Stimulated activated CD8-positive, alpha-beta memory T cell treated with anti-CD3 and anti-CD28 coated beads, Interleukin-15, amount 100 ng/mL, for 1 hour (primary cell): Measurements from ENCODE around the gene ADNP.
A peak's percentile ranks its signal among the peaks of the same experiment; 100 is the strongest.

ENCODE experiments used
- DNase-seq: peaks from one replicate; pipeline ENCODE4 v3.0.0-alpha.2; 2020; ENCODE audit warnings: low read depth

ADNP gene

DNA sequence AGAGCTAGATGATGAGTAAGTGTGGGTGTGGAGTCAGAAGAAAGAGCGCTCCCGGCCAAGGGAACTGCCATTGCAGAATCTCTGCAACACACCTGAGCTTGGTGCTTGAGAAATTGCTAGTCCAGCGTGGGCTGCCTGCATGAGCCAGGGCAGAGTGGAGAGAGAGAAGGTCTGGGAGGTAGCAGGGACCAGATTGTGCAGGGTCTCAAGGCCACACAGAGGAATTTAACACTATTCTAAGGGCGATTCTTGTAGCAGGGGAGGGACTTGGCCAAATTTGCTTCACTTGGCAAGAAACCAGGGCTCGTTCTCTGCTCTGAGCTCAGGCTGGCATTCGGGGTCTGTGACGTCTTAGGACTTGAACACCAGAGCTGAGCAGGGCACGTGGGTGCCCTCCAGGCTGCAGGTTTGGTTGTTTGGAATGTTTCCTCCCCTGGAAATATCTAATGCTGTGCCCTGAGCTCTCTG is 82.9 kb downstream of the ADNP start:
- DNase-seq, result no peak

DNA sequence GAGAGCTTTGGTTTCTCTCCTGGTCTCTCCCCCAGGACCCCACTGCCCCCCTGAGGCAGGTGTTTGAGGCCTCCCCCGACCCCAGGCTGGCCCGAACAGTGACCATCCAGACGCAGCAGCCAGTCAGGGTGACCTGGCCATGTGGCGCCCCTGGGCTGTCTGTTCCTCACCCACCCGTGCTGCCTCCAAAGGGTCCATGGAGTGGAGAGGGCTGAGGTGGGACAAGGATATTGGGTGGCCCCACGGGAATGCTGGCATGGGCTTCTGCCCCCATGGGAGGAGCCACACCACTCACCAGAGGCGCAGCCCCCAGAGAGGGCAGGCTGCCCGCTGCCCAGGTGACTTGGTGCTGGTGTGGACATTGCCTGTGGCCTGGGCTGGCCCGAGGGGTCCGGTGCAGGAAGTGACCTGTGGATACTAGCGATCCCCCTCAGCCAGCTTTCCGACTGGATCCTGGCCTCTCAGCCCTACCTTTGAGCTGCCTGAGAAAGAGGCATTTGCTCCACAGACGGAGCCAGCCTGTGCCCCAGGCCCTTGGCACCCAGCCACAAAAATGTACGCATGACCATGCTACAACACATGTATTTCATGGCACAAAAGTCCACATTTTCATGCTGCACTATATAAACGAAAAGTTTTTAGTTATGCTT is 85.5 kb downstream of the ADNP start:
- no peak for DNase-seq

DNA sequence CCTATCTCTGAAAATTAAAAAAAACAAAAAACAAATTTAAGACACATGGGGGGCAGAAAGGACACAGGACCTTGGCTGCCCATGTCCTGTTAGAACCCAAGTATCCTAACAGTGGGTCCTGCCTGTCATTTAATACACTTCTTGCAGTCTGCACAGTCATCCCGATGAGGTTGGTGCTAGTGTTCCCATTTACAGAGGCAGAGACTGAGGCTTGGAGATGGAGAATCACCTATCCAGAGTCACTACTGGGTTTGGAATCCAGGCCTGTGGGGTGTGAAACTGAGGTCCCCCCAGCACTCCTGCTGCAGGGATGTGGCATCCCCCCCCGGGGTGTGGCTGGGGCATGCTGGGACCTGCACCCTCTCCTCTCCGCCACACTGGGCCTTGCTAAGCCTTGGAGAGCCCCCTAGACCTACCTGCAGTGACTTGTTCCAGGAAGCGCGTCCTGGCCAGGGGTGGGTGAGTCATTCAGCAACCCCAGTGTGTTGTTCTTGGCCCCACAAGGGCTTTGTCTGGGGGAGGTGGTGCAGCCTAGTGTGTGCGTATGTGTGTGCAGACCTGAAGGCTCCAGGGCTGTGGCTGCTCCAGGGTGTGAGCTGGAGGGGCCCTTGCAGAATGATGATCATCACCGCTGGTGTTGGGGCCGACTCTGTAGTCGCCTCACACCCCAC is 86.7 kb downstream of the ADNP start:
- DNase-seq, result peak; percentile 5

GRCh38 chr20:50843331-50844276 is 87.6 kb downstream of the ADNP start:
- DNase-seq, result no peak

GRCh38 chr20:50842821-50843220 is 88.4 kb downstream of the ADNP start:
- no peak for DNase-seq
